ENCODE data around the gene EHD3.

GRCh38 chr2:31197166-31197565, 36.8 kb upstream of the EHD3 start:
- TF ChIP-seq POLR2A (IDR thresholded peaks at IDR 0.05; ENCODE audit: low read length) (no peak), GATA1 (IDR thresholded peaks at IDR 0.05; ENCODE audit: low read depth, low read length) (no peak)
